Ovary (tissue), 3 donors: ENCODE data around the gene SPACA4.

ENCODE experiments used
- EP300 ChIP-seq: sonication (generic); formaldehyde crosslinking; IDR thresholded peaks from one replicate; pipeline ENCODE4 v1.6.1; 2017; ENCODE audit warnings: antibody characterized with exemption
- POLR2A ChIP-seq: fragments of 450-650 bp; IDR thresholded peaks from one replicate; pipeline ENCODE4 v1.6.1; 2017; ENCODE audit warnings: antibody characterized with exemption, mild to moderate bottlenecking, moderate library complexity
- TF ChIP-seq, protein P1 (sequence below), 3 donors: fragments of 450-650 bp in 2 of 3; fragments of 200-600 bp in 1 of 3; IDR thresholded peaks; one replicate each; pipeline versions ENCODE4 v1.5.1 to v1.8.0; 2016 to 2022; ENCODE audit warnings: antibody characterized with exemption in 3 of 3, mild to moderate bottlenecking in 1 of 3
- donor health status: DM: no; HTN: no; CAD: no.

- TF ChIP-seq POLR2A (no peak), EP300 (no peak)
- TF ChIP-seq, protein P1, sequence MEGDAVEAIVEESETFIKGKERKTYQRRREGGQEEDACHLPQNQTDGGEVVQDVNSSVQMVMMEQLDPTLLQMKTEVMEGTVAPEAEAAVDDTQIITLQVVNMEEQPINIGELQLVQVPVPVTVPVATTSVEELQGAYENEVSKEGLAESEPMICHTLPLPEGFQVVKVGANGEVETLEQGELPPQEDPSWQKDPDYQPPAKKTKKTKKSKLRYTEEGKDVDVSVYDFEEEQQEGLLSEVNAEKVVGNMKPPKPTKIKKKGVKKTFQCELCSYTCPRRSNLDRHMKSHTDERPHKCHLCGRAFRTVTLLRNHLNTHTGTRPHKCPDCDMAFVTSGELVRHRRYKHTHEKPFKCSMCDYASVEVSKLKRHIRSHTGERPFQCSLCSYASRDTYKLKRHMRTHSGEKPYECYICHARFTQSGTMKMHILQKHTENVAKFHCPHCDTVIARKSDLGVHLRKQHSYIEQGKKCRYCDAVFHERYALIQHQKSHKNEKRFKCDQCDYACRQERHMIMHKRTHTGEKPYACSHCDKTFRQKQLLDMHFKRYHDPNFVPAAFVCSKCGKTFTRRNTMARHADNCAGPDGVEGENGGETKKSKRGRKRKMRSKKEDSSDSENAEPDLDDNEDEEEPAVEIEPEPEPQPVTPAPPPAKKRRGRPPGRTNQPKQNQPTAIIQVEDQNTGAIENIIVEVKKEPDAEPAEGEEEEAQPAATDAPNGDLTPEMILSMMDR (IDR thresholded peaks at IDR 0.05) = no peak
Measured at GRCh38 chr19:48631225-48631624, 24.7 kb downstream of the SPACA4 start.
